Stimulated activated naive CD8-positive, alpha-beta T cell treated with anti-CD3 and anti-CD28 coated beads, Interleukin-15, amount 100 ng/mL, for 72 hours (primary cell): ENCODE data around the gene CHI3L2.

Experiments
- ATAC-seq: fragments of 150-1000 bp; cut with Tn5 transposase; 2 replicates; pipeline ENCODE4 v1.10.0; 2021; ENCODE audit warnings: mild to moderate bottlenecking, moderate library complexity
- DNase-seq, 2 donors: peaks; one replicate each; pipeline ENCODE4 v3.0.0; 2021 to 2022
- H3K27ac Mint-ChIP-seq, 2 donors: one replicate each; pipeline ENCODE4 v1.8.0; 2022; ENCODE audit warnings: mild to moderate bottlenecking in 2 of 2, mixed read lengths in 2 of 2, moderate library complexity in 2 of 2
- H3K27me3 Mint-ChIP-seq: one replicate; pipeline ENCODE4 v1.8.0; 2022; ENCODE audit warnings: mixed read lengths
- H3K4me1 Mint-ChIP-seq: one replicate; pipeline ENCODE4 v1.8.0; 2022; ENCODE audit warnings: mild to moderate bottlenecking, mixed read lengths
- H3K4me3 Mint-ChIP-seq, 2 donors: one replicate each; pipeline ENCODE4 v1.8.0; 2022; ENCODE audit warnings: mild to moderate bottlenecking in 2 of 2, mixed read lengths in 2 of 2, moderate library complexity in 1 of 2
- H3K9me3 Mint-ChIP-seq, 2 donors: one replicate each; pipeline ENCODE4 v1.8.0; 2022; ENCODE audit warnings: mixed read lengths in 2 of 2

CHI3L2 gene

DNA sequence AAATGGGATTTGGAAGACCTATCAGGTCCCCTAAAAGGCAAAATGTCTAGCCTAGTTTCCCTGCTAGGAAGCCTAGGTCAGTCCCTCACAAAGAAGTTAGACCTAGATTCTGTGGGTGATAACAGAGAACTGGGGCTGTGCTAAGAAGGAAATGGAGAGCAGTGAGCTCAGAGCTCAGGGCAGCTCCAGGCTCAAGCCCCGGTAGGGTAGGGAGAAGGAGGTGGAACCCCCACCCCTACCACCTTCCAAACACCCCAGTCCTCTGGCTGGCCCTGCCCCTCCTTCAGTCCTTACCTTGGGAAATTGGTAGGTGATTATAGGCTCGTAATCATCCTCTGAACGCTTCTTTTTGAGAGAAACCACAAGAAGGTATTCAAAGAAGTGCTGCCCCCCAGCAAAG, 28.2 kb upstream of the CHI3L2 start:
- Mint-ChIP-seq H3K27me3 (no peaks in the 10 kb centered on the region), H3K9me3 (no peaks in the 10 kb centered on the region), H3K27ac (peak overlapping the region; percentile 84 to 98), H3K4me1 (peaks cover 66% of the 10 kb centered on the region), H3K4me3 (peak overlapping the region; percentile 87 to 98)
- ATAC-seq = no peak
- peak in 1 of 2 donors; percentile 13 for DNase-seq

DNA sequence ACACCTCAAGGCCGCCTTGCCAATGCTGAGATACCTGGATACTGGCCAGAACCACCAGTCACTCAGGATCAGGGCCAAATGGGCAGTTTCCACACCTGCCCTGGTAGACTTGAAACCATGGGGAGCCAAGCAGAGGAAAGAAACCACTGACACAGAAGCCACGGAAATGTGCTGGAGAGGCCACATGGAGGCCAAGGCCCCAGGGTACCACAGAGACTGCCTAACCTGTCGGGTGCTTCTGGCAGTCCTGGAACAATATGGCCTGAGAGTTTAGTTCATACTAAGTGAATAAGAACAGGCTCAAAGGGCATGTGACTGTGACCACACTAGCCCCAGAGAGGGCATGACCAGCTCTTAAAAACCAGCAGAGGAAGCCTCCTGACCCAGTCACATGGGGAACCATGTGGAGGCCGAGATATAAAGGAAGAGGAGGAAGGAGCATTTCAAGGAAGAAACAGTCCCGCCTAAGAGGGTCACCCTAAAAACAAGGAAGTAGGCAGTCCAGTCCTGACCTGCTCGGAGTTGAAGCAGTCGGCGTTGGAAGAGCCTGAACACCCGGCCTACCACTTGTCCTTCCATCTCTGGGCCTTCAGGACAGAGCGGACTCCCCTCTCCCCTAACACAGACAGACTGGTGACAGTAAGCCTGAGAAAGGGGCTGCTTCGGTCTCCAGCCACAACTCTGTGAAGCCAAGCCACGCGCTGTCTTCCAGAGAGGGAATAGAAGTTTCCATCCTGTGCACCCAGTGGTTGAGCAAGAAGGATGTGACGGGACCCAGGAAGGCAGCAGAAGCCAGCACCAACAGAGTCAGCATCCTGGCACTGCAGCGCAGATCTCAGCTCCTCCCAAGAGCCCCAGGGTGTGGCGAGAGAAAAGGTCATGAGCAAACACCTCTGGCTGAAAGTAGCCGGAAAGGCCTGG, 27.4 kb upstream of the CHI3L2 start, which contains the start of gene DENND2D:
Gene DENND2D (minus strand): TSS at position 766 of the 921 bp plus-strand sequence. CDS start 187 bp downstream, at position 579.
- Mint-ChIP-seq H3K27me3 (no peaks in the 10 kb centered on the region), H3K4me1 (peaks cover 64% of the 10 kb centered on the region), H3K27ac (peak within 1 kb of the TSS; percentile 87 to 98), H3K9me3 (no peaks in the 10 kb centered on the region), H3K4me3 (peak within 1 kb of the TSS; percentile 87 to 98)
- DNase-seq (peak; percentile 61 to 78), ATAC-seq (peak; percentile 56)

GRCh38 chr1:111200802-111201161, 26.7 kb upstream of the CHI3L2 start:
- Mint-ChIP-seq H3K4me3 (peak overlapping the region; percentile 87 to 98), H3K4me1 (peaks cover 64% of the 10 kb centered on the region), H3K9me3 (no peaks in the 10 kb centered on the region), H3K27ac (peak overlapping the region; percentile 87 to 98), H3K27me3 (no peaks in the 10 kb centered on the region)
- ATAC-seq (no peak), DNase-seq (no peak)

GRCh38 chr1:111201275-111202090, 26.0 kb upstream of the CHI3L2 start:
- H3K4me3 Mint-ChIP-seq = peak overlapping the region; percentile 87 to 98
- ATAC-seq = no peak
- peak in 1 of 2 donors; percentile 20 for DNase-seq
- H3K27ac Mint-ChIP-seq = peak overlapping the region; percentile 39 to 87
- H3K27me3 Mint-ChIP-seq = no peaks in the 10 kb centered on the region
- H3K9me3 Mint-ChIP-seq = no peaks in the 10 kb centered on the region
- peaks cover 64% of the 10 kb centered on the region for H3K4me1 Mint-ChIP-seq

- ATAC-seq (no peak), DNase-seq (no peak)
- peak overlapping the region; percentile 42 to 73 for H3K27ac Mint-ChIP-seq
These were observed 25.2 kb upstream of the CHI3L2 start for GRCh38 chr1:111202366-111202706.

DNA sequence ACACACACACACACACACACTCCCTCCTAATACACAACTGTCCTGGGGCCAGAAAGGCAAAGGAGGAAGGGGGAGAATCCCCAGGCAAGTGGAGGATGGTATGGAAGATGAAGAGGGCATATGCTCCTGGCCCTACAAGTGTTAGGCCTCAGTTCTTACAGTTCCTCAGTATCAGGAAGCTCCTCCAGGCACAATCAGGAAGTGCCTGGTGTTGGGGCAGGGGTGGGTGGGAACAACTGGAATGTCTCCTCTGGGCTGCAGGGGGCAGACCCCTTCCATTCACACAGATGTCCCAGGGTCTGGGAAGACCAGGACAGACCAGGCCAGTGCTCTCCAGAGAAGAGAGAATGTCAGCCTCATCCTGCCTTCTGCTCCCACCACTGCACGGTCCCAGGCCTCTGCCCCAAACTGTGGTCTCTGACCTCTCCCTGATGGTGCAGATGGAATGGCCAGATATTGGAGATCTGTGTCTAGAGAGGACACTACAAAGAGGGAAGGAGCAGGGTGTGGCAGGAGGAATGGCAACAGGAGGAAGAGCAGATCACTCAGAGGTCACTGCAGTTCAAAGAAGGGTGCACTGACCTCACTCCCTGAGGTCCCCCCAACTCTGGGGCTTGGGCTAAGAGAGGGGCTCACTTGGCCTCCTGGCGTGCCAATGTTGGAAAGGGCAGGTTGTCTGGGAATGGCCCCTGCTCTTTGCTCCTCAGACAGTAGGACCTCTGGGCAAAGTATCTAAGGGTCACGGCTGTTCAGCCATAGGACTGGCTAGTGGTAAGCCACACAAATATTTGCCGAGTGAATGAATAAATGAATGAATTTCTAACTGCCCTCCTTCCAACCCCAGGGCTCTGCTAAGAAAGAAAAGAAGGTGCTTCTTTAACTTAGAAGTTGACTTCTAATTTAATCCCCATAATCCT, 24.5 kb upstream of the CHI3L2 start:
- DNase-seq = peak in 1 of 2 donors; percentile 22
- Mint-ChIP-seq H3K4me3 (peak overlapping the region; percentile 87 to 98), H3K9me3 (no peaks in the 10 kb centered on the region), H3K27me3 (no peaks in the 10 kb centered on the region), H3K4me1 (peaks cover 63% of the 10 kb centered on the region), H3K27ac (peak overlapping the region; percentile 89 to 94)
- no peak for ATAC-seq

More at GRCh38 chr1:111202366-111202706, 25.2 kb upstream of the CHI3L2 start:
- Mint-ChIP-seq H3K4me3 (peak overlapping the region; percentile 87 to 98), H3K4me1 (peaks cover 63% of the 10 kb centered on the region), H3K27me3 (no peaks in the 10 kb centered on the region), H3K9me3 (no peaks in the 10 kb centered on the region)

- Mint-ChIP-seq H3K4me3 (peak overlapping the region; percentile 87 to 98), H3K9me3 (no peaks in the 10 kb centered on the region), H3K4me1 (peaks cover 71% of the 10 kb centered on the region), H3K27ac (peak overlapping the region; percentile 89 to 94), H3K27me3 (no peaks in the 10 kb centered on the region)
- peak; percentile 60 for ATAC-seq
- peak; percentile 72 to 91 for DNase-seq
These were observed 23.8 kb upstream of the CHI3L2 start for GRCh38 chr1:111203681-111204200.

- Mint-ChIP-seq H3K27ac (peak overlapping the region; percentile 89 to 94), H3K9me3 (no peaks in the 10 kb centered on the region), H3K27me3 (no peaks in the 10 kb centered on the region), H3K4me1 (peaks cover 78% of the 10 kb centered on the region), H3K4me3 (peak overlapping the region; percentile 87 to 98)
- peak; percentile 74 to 78 for DNase-seq
- peak; percentile 76 for ATAC-seq
These were observed 23.1 kb upstream of the CHI3L2 start for GRCh38 chr1:111204201-111204982.

DNA sequence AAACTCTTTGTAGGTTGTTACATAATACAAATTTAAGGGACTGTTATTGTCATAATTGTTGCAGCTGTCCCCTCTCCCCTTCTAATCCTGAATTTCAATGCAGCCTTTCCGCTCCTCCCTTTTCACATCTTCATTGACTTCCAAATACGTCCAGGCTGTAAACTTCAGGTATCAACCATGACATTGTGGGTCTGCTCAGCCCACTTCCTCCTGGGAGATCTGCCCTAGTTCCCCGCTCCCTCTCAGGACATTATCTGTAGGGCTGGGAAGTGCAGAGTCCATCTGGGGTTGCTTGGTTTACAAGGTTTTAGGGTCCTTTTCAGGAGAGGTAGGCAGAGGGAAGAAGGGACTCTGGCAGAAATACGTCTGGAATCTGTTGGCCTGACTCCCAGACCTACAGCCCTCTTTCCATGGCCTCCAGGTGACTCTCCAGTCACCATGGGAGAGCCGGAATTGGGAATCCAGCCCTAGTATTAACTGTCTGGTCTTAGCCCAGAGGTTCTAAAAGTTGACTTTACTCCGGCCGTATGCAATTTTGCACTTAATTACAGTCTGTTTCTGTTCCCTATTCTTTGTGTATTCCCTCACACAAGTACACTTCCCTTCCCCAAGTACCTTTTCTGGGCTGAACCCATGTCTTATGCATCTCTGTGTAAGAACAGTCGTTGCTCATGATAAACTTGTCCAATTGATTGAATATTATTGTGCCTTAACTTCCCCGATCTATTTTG, 22.4 kb upstream of the CHI3L2 start:
- Mint-ChIP-seq H3K27me3 (no peaks in the 10 kb centered on the region), H3K9me3 (no peaks in the 10 kb centered on the region), H3K4me3 (peak overlapping the region; percentile 87 to 98), H3K4me1 (peaks cover 85% of the 10 kb centered on the region), H3K27ac (peak overlapping the region; percentile 31 to 54)
- DNase-seq (no peak), ATAC-seq (no peak)

GRCh38 chr1:111205714-111206050, 21.8 kb upstream of the CHI3L2 start:
- Mint-ChIP-seq H3K27ac (no peak overlapping the region), H3K4me3 (peak overlapping the region in 1 of 2 donors; percentile 37), H3K27me3 (no peaks in the 10 kb centered on the region), H3K4me1 (peaks cover 85% of the 10 kb centered on the region), H3K9me3 (no peaks in the 10 kb centered on the region)
- no peak for DNase-seq
- no peak for ATAC-seq

GRCh38 chr1:111208921-111209320, 18.6 kb upstream of the CHI3L2 start:
- H3K27ac Mint-ChIP-seq = no peak overlapping the region

DNA sequence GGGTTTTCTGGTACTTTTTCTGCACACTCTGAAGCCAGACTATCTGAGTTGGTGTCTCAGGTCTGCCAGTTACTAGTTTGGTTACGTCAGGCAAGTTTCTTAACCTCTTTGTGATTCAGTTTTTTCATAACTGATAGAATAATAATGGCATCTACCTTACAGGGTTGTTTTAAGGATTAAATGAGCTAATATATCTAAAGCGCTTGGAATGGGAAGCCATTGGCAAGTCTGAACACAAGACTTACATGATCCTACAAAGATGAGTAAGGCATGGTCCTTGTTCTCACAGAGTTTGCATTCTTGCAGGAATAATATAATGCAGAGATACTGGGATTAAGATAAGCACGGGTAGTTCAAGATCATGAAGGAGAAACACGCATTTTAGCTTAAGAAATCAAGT, 17.9 kb upstream of the CHI3L2 start:
- H3K4me3 Mint-ChIP-seq = no peak overlapping the region
- no peaks in the 10 kb centered on the region for H3K27me3 Mint-ChIP-seq
- no peaks in the 10 kb centered on the region for H3K9me3 Mint-ChIP-seq
- ATAC-seq = no peak
- no peak for DNase-seq
- no peak overlapping the region for H3K27ac Mint-ChIP-seq
- H3K4me1 Mint-ChIP-seq = peaks cover 91% of the 10 kb centered on the region

More at GRCh38 chr1:111208921-111209320, 18.6 kb upstream of the CHI3L2 start:
- peaks cover 84% of the 10 kb centered on the region for H3K4me1 Mint-ChIP-seq
- ATAC-seq (no peak), DNase-seq (no peak)
- H3K27me3 Mint-ChIP-seq = no peaks in the 10 kb centered on the region
- H3K4me3 Mint-ChIP-seq = no peak overlapping the region
- H3K9me3 Mint-ChIP-seq = no peaks in the 10 kb centered on the region

- no peak for ATAC-seq
- Mint-ChIP-seq H3K4me1 (peaks cover 89% of the 10 kb centered on the region), H3K9me3 (no peaks in the 10 kb centered on the region)
These were observed 15.6 kb upstream of the CHI3L2 start for GRCh38 chr1:111211921-111212320.

More at GRCh38 chr1:111211921-111212320, 15.6 kb upstream of the CHI3L2 start:
- no peak for DNase-seq
- H3K27me3 Mint-ChIP-seq = no peaks in the 10 kb centered on the region
- H3K27ac Mint-ChIP-seq = no peak overlapping the region
- no peak overlapping the region for H3K4me3 Mint-ChIP-seq
